Mesendoderm (in vitro differentiated cells): ENCODE results near the gene N4BP2.
"Not testable (repeated sequence)": the region's sequence is repeated elsewhere in the genome, so short reads cannot be mapped to it uniquely, and the experiment has no call there.

Source experiments
- DNase-seq: peaks from one replicate; pipeline ENCODE4 v3.0.0; 2013
- H2AK5ac ChIP-seq: 2 replicates; pipeline ENCODE4 v1.6.1; 2013; ENCODE audit warnings: low read length, inconsistent platforms
- H2BK120ac ChIP-seq: 2 replicates; pipeline ENCODE4 v1.6.1; 2013; ENCODE audit warnings: low read depth, mild to moderate bottlenecking, low read length, moderate library complexity, mixed read lengths
- H2BK15ac ChIP-seq: replicated peaks from 2 replicates; pipeline ENCODE4 v1.6.1; 2013; ENCODE audit warnings: low read depth, mild to moderate bottlenecking, moderate library complexity
- H2BK5ac ChIP-seq: 2 replicates; pipeline ENCODE4 v1.6.1; 2013; ENCODE audit warnings: low read length, inconsistent platforms
- H3K18ac ChIP-seq: 2 replicates; pipeline ENCODE4 v1.6.1; 2013; ENCODE audit warnings: mild to moderate bottlenecking, low read length, mixed read lengths
- H3K23ac ChIP-seq: one replicate; pipeline ENCODE4 v1.6.1; 2013; ENCODE audit warnings: low read length
- H3K27ac ChIP-seq: 2 replicates; pipeline ENCODE4 v1.5.1; 2013; ENCODE audit warnings: low read depth, mild to moderate bottlenecking, inconsistent platforms, low read length, moderate library complexity
- H3K27me3 ChIP-seq: 2 replicates; pipeline ENCODE4 v1.6.1; 2013; ENCODE audit warnings: low read length, control low read depth, mild to moderate bottlenecking, inconsistent platforms; ENCODE audit not compliant: insufficient read depth, poor library complexity
- H3K36me3 ChIP-seq: 2 replicates; pipeline ENCODE4 v1.6.1; 2013; ENCODE audit warnings: low read length, inconsistent platforms; ENCODE audit not compliant: control insufficient read depth, insufficient read depth
- H3K4ac ChIP-seq: one replicate; pipeline ENCODE4 v1.6.1; 2013; ENCODE audit warnings: low read depth, mild to moderate bottlenecking, low read length, moderate library complexity
- H3K4me1 ChIP-seq: 2 replicates; pipeline ENCODE4 v1.6.1; 2013; ENCODE audit warnings: low read depth, low read length, inconsistent platforms; ENCODE audit not compliant: control insufficient read depth
- H3K4me2 ChIP-seq: 2 replicates; pipeline ENCODE4 v1.6.1; 2013; ENCODE audit warnings: low read length
- H3K4me3 ChIP-seq: 2 replicates; pipeline ENCODE4 v1.5.1; 2013; ENCODE audit warnings: mild to moderate bottlenecking, low read length
- H3K56ac ChIP-seq: one replicate; pipeline ENCODE4 v1.6.1; 2013; ENCODE audit warnings: low read length
- H3K79me1 ChIP-seq: 2 replicates; pipeline ENCODE4 v1.6.1; 2013; ENCODE audit warnings: low read length, inconsistent platforms
- H3K79me2 ChIP-seq: 2 replicates; pipeline ENCODE4 v1.6.1; 2013; ENCODE audit warnings: mild to moderate bottlenecking, low read length; ENCODE audit not compliant: control insufficient read depth, insufficient read depth
- H3K9ac ChIP-seq: 2 replicates; pipeline ENCODE4 v1.6.1; 2013; ENCODE audit warnings: low read length, inconsistent platforms
- H4K5ac ChIP-seq: one replicate; pipeline ENCODE4 v1.6.1; 2013; ENCODE audit warnings: low read length
- H4K8ac ChIP-seq: one replicate; pipeline ENCODE4 v1.6.1; 2013; ENCODE audit warnings: low read depth, mild to moderate bottlenecking, control low read depth, low read length, moderate library complexity
- WGBS: extraction: QIAGEN DNeasy Blood & Tissue Kit; methylation state at CpG from one replicate; pipeline ENCODE4 v1.1.7; 2013; ENCODE audit warnings: low lambda C conversion rate, missing lambda C conversion rate; ENCODE audit not compliant: insufficient coverage; ENCODE audit errors: extremely low coverage; 5-methylcytosine and 5-hydroxymethylcytosine counted together

N4BP2 gene

GRCh38 chr4:40087799-40088366, 31.2 kb downstream of the N4BP2 start:
- no peak overlapping the region for H4K8ac ChIP-seq
- H3K79me2 ChIP-seq, result peaks cover 4% of the 10 kb centered on the region
- H3K27me3 ChIP-seq, result no peaks in the 10 kb centered on the region
- no peak overlapping the region for H3K56ac ChIP-seq
- DNase-seq, result no peak
- WGBS, result no CpG with 5 or more reads among the region's 10 CpGs
- H2BK5ac ChIP-seq, result no peak overlapping the region
- no peak overlapping the region for H2BK15ac ChIP-seq
- H2AK5ac ChIP-seq, result no peak overlapping the region
- no peaks in the 10 kb centered on the region for H3K36me3 ChIP-seq
- no peak overlapping the region for H3K27ac ChIP-seq
- no peak overlapping the region for H3K18ac ChIP-seq
- H2BK120ac ChIP-seq, result no peak overlapping the region
- H3K4me2 ChIP-seq, result no peak overlapping the region
- no peak overlapping the region for H3K4ac ChIP-seq
- H3K23ac ChIP-seq, result no peak overlapping the region
- no peaks in the 10 kb centered on the region for H3K4me1 ChIP-seq
- H3K9ac ChIP-seq, result no peak overlapping the region
- H4K5ac ChIP-seq, result no peak overlapping the region
- H3K79me1 ChIP-seq, result peaks cover 5% of the 10 kb centered on the region
- H3K4me3 ChIP-seq, result no peak overlapping the region

- H3K18ac ChIP-seq, H3K4me3 ChIP-seq: not testable (repeated sequence)
- whole genome bisulfite sequencing, result no CpG with 5 or more reads among the region's 10 CpGs
Observed at GRCh38 chr4:40093400-40093799, 36.8 kb downstream of the N4BP2 start.

GRCh38 chr4:40099010-40099409, 42.4 kb downstream of the N4BP2 start:
- Histone ChIP-seq H3K4ac (no peak overlapping the region), H3K4me2 (no peak overlapping the region), H3K79me2 (peaks cover 5% of the 10 kb centered on the region), H2BK5ac (no peak overlapping the region), H4K5ac (no peak overlapping the region), H3K27me3 (no peaks in the 10 kb centered on the region), H3K36me3 (peaks cover 5% of the 10 kb centered on the region), H3K79me1 (peaks cover 11% of the 10 kb centered on the region), H2AK5ac (no peak overlapping the region), H3K23ac (no peak overlapping the region), H3K18ac (no peak overlapping the region), H3K56ac (no peak overlapping the region), H3K4me1 (peaks cover 3% of the 10 kb centered on the region), H2BK120ac (no peak overlapping the region), H3K4me3 (no peak overlapping the region), H2BK15ac (no peak overlapping the region), H3K9ac (no peak overlapping the region), H4K8ac (no peak overlapping the region), H3K27ac (no peak overlapping the region)
- no CpG with 5 or more reads among the region's 8 CpGs for WGBS
- DNase-seq, result no peak

More at GRCh38 chr4:40093400-40093799, 36.8 kb downstream of the N4BP2 start:
- not testable (repeated sequence) for H2BK120ac ChIP-seq, H2BK5ac ChIP-seq, H3K4me1 ChIP-seq, H4K8ac ChIP-seq, H3K36me3 ChIP-seq, H3K23ac ChIP-seq, DNase-seq, H2BK15ac ChIP-seq, H3K4me2 ChIP-seq, H4K5ac ChIP-seq, H3K27ac ChIP-seq, H3K27me3 ChIP-seq, H3K56ac ChIP-seq, H3K9ac ChIP-seq, H3K4ac ChIP-seq, H2AK5ac ChIP-seq
- H3K79me2 ChIP-seq, result peaks cover 12% of the 10 kb centered on the region
- H3K79me1 ChIP-seq, result peaks cover 12% of the 10 kb centered on the region

- not testable (repeated sequence) for H3K18ac ChIP-seq, H3K4me1 ChIP-seq, H3K79me1 ChIP-seq, H3K4me2 ChIP-seq, H3K27ac ChIP-seq, H3K36me3 ChIP-seq, H3K9ac ChIP-seq, H3K4me3 ChIP-seq, H4K5ac ChIP-seq, H2AK5ac ChIP-seq, H4K8ac ChIP-seq, H3K79me2 ChIP-seq, H2BK5ac ChIP-seq, H3K23ac ChIP-seq, H3K56ac ChIP-seq, H3K4ac ChIP-seq, DNase-seq, H2BK15ac ChIP-seq, H2BK120ac ChIP-seq, H3K27me3 ChIP-seq
- WGBS, result no CpG with 5 or more reads among the region's 4 CpGs
Observed at GRCh38 chr4:40107150-40107549, 50.5 kb downstream of the N4BP2 start.

- Histone ChIP-seq H3K36me3 (no peaks in the 10 kb centered on the region), H3K4me2 (no peak overlapping the region), H2AK5ac (no peak overlapping the region), H3K4me1 (no peaks in the 10 kb centered on the region), H2BK120ac (no peak overlapping the region), H3K9ac (no peak overlapping the region), H3K79me1 (no peaks in the 10 kb centered on the region), H4K8ac (no peak overlapping the region), H3K27me3 (no peaks in the 10 kb centered on the region), H2BK15ac (no peak overlapping the region), H3K18ac (no peak overlapping the region), H3K79me2 (no peaks in the 10 kb centered on the region), H3K4ac (no peak overlapping the region), H4K5ac (no peak overlapping the region), H3K4me3 (no peak overlapping the region), H3K27ac (no peak overlapping the region), H3K23ac (no peak overlapping the region), H2BK5ac (no peak overlapping the region), H3K56ac (no peak overlapping the region)
- DNase-seq, result no peak
- WGBS, result no CpG with 5 or more reads among the region's 3 CpGs
Observed at GRCh38 chr4:40112027-40112792, 55.6 kb downstream of the N4BP2 start.
